CD4-positive, alpha-beta T cell (primary cell): ENCODE data around the gene RYR2. TPM values are rescaled to one million over a fixed set of nuclear protein-coding genes. Genes with fewer than 3 reads are reported as not detected.

Source experiments
- ATAC-seq: fragments of 200-7000 bp; cut with Tn5 transposase; one replicate; pipeline ENCODE4 v1.10.0; 2022; ENCODE audit warnings: mild to moderate bottlenecking; ENCODE audit not compliant: poor library complexity
- CTCF ChIA-PET: fragments of 350-600 bp; sonication (Branson Sonifier 250); formaldehyde crosslinking; loops from one replicate; lab custom pipeline; 2021; ENCODE audit warnings: antibody characterized with exemption, inconsistent platforms; lab: Charles Lee
- POLR2A ChIA-PET: fragments of 350-600 bp; sonication (Branson Sonifier 250); formaldehyde crosslinking; loops from one replicate; lab custom pipeline; 2021; ENCODE audit warnings: antibody characterized with exemption, inconsistent platforms; lab: Charles Lee
- DNase-seq, 14 experiments: peaks; one replicate each; pipeline ENCODE4 v3.0.0-alpha.2; 2013 to 2020; ENCODE audit warnings: mixed read lengths in 2 of 14
- H3K27ac ChIP-seq, 2 donors: one replicate each; pipeline versions ENCODE4 v1.5.1 to v1.7.0; 2013; ENCODE audit warnings: low read length in 2 of 2, low read depth in 1 of 2, mild to moderate bottlenecking in 1 of 2
- H3K27me3 ChIP-seq, 2 experiments: 1 replicate in 1 of 2; 2 replicates in 1 of 2; pipeline versions ENCODE4 v1.6.1 to v1.7.0; 2013; ENCODE audit warnings: low read length in 2 of 2, control low read depth in 1 of 2, mild to moderate bottlenecking in 1 of 2, moderate library complexity in 1 of 2; ENCODE audit not compliant: insufficient read depth in 2 of 2, control insufficient read depth in 1 of 2
- H3K36me3 ChIP-seq: one replicate; pipeline ENCODE4 v1.6.1; 2013; ENCODE audit warnings: low read length, control low read depth; ENCODE audit not compliant: insufficient read depth
- H3K4me1 ChIP-seq: one replicate; pipeline ENCODE4 v1.6.1; 2013; ENCODE audit warnings: low read length, control low read depth; ENCODE audit not compliant: insufficient read depth
- H3K4me3 ChIP-seq: one replicate; pipeline ENCODE4 v1.5.1; 2013; ENCODE audit warnings: mild to moderate bottlenecking, low read length, moderate library complexity
- H3K9me3 ChIP-seq, 2 experiments: 1 replicate in 1 of 2; 2 replicates in 1 of 2; pipeline versions ENCODE4 v1.6.1 to v1.7.0; 2013; ENCODE audit warnings: low read length in 2 of 2, mild to moderate bottlenecking in 2 of 2, control low read depth in 1 of 2, moderate library complexity in 1 of 2; ENCODE audit not compliant: control insufficient read depth in 1 of 2, insufficient read depth in 1 of 2
- H3K27ac Mint-ChIP-seq: one replicate; pipeline ENCODE4 v1.8.0; 2020; ENCODE audit warnings: mixed read lengths
- H3K27me3 Mint-ChIP-seq: one replicate; pipeline ENCODE4 v1.8.0; 2021; ENCODE audit warnings: mixed read lengths
- H3K36me3 Mint-ChIP-seq: one replicate; pipeline ENCODE4 v1.8.0; 2021; ENCODE audit warnings: low read depth, mixed read lengths
- H3K4me1 Mint-ChIP-seq: one replicate; pipeline ENCODE4 v1.8.0; 2021; ENCODE audit warnings: low read depth, mixed read lengths
- H3K4me3 Mint-ChIP-seq: one replicate; pipeline ENCODE4 v1.8.0; 2020; ENCODE audit warnings: mild to moderate bottlenecking, mixed read lengths
- H3K9me3 Mint-ChIP-seq: one replicate; pipeline ENCODE4 v1.8.0; 2020; ENCODE audit warnings: mixed read lengths
- CTCF ChIP-seq: fragments of 200-600 bp; IDR thresholded peaks from one replicate; pipeline ENCODE4 v1.8.0; 2022; ENCODE audit warnings: antibody characterized with exemption, mild to moderate bottlenecking
- intact Hi-C, 2 experiments: fragments of 100-400 bp; cut with DNase I in 1 of 2; cut with micrococcal nuclease in 1 of 2; formaldehyde crosslinking; loops; one replicate each; pipeline versions ENCODE4 v1.15.1 to v1.9.0; 2023 to 2025; cut with DNase I, micrococcal nuclease
- total RNA-seq, 174 experiments: library from RNA in 2 of 174; stranded (reverse) in 2 of 174; gene quantifications; one replicate each; pipeline ENCODE4 v1.2.3 and lab custom pipeline; 2021 to 2026

The RYR2 gene
- total RNA-seq, 2 experiments from 2014 or later = not detected

DNA sequence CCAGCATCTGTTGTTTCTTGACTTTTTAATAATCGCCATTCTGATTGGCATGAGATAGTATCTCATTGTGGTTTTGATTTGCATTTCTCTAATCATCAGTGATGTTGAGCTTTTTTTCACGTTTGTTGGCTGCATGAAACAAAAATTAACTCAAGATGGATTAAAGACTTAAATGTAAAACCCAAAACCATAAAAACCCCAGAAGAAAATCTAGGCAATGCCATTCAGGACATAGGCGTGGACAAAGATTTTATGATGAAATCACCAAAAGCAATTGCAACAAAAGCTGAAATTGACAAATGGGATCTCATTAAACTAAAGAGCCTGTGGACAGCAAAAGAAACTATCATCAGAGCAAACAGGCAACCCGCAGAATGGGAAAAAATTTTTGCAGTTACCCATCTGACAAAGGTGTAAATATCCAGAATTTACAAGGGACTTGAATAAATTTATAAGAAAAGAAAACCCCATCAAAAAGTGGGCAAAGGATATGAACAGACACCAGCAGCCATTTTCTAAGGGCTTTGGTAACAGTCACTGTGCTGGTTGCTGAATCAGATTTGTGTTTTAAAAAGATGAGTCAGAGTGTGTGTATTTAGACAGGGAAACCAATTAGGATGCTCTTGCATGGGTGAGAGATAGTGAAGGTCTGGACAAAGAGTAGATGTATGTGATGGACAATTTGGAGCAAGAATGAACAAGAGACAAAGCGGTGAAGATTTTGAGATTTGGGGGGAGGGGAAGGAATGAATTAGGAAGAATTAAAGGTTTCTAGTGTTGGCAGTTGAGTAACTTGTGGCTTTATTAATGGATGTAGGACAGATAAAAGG lies 110.7 kb downstream of the RYR2 start:
- ATAC-seq (no peak), DNase-seq (no peak)
- Histone ChIP-seq H3K4me3 (no peak overlapping the region), H3K9me3 (no peaks in the 10 kb centered on the region), H3K36me3 (no peaks in the 10 kb centered on the region), H3K27me3 (no peaks in the 10 kb centered on the region), H3K4me1 (no peaks in the 10 kb centered on the region), H3K27ac (no peak overlapping the region)
- ChIA-PET CTCF (no interaction called here), POLR2A (no interaction called here)
- TF ChIP-seq CTCF = no peak
- Mint-ChIP-seq H3K27me3 (no peaks in the 10 kb centered on the region), H3K36me3 (no peaks in the 10 kb centered on the region), H3K4me3 (no peak overlapping the region), H3K4me1 (no peaks in the 10 kb centered on the region), H3K9me3 (no peaks in the 10 kb centered on the region), H3K27ac (no peak overlapping the region)
- intact Hi-C loops = no loop called here

- ChIA-PET CTCF (no interaction called here), POLR2A (no interaction called here)
- no peaks in the 10 kb centered on the region for H3K4me1 Mint-ChIP-seq
- H3K36me3 Mint-ChIP-seq = no peaks in the 10 kb centered on the region
- H3K4me3 Mint-ChIP-seq = no peak overlapping the region
- Histone ChIP-seq H3K27me3 (no peaks in the 10 kb centered on the region), H3K36me3 (no peaks in the 10 kb centered on the region), H3K4me1 (no peaks in the 10 kb centered on the region), H3K27ac (no peak overlapping the region), H3K4me3 (no peak overlapping the region), H3K9me3 (no peaks in the 10 kb centered on the region)
- intact Hi-C loops = no loop called here
- ATAC-seq (no peak), DNase-seq (no peak)
- no peaks in the 10 kb centered on the region for H3K27me3 Mint-ChIP-seq
- no peaks in the 10 kb centered on the region for H3K9me3 Mint-ChIP-seq
- no peak for TF ChIP-seq CTCF
- H3K27ac Mint-ChIP-seq = no peak overlapping the region
Measured at GRCh38 chr1:237154157-237154556, 112.2 kb downstream of the RYR2 start.

DNA sequence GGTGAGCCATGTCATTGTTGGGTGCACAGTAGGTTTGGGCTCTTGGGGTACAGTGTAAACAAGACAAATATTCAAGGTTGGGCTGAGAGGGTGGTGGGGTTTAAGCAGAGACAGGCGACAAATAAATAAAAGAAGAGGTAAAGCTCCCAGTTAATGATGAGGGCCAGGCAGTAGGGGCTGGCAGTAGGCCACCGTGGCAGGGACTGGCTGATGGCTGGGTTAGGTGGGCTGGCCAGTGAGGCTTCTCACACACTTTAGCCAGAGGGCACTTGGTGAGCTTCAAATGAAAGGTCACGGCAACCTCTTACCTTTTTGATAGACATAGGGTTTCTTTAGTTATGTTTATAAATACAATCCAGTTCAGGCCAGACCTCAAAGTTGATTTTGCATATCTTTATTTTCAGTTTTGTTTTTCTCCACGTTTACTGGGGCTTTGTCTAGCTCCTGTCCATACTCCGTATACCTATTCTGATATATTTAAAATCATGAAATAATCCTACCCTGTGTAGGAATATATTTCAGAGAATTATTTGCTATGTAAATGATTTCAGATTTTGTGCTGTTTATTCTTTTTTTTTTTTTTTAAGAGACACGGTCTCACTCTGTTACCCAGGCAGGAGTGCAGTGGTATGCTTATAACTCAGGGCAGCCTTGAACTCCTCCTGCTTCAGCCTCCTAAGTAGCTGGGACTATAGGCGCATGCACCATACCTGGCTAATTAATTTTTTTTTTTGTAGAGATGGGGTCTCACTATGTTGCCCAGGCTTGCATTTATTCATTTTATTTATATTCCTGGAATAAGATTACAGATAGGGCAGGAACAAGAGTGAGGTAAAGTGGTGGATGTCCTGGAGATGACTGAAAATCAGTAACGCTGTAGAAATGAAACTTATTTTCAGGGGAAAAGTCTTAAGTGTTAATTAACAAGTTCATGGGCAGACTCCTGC lies 122.7 kb downstream of the RYR2 start:
- H3K27ac Mint-ChIP-seq = no peak overlapping the region
- H3K27me3 Mint-ChIP-seq = no peaks in the 10 kb centered on the region
- H3K36me3 ChIP-seq = no peaks in the 10 kb centered on the region
- H3K4me1 Mint-ChIP-seq = no peaks in the 10 kb centered on the region
- H3K36me3 Mint-ChIP-seq = no peaks in the 10 kb centered on the region
- no peak overlapping the region for H3K4me3 Mint-ChIP-seq
- ChIA-PET CTCF (interaction anchor here (0.6 kb wide), 1 partner anchor 190 kb away, joined by 3 read pairs; no protein-coding TSS in a partner anchor), POLR2A (no interaction called here)
- H3K4me3 ChIP-seq = no peak overlapping the region
- no peaks in the 10 kb centered on the region for H3K9me3 Mint-ChIP-seq
- H3K27me3 ChIP-seq = no peaks in the 10 kb centered on the region
- DNase-seq = no peak
- ATAC-seq = no peak
- H3K27ac ChIP-seq = no peak overlapping the region
- H3K4me1 ChIP-seq = no peaks in the 10 kb centered on the region
- no peak for TF ChIP-seq CTCF
- no peaks in the 10 kb centered on the region for H3K9me3 ChIP-seq
- intact Hi-C loops = no loop called here
